ENCODE data around the gene LAMA2. TPM values are rescaled to one million over a fixed set of nuclear protein-coding genes. Genes with fewer than 3 reads are reported as not detected.

LAMA2 gene
- total RNA-seq, 1 experiment from 2014 or later: 8.2 TPM

DNA sequence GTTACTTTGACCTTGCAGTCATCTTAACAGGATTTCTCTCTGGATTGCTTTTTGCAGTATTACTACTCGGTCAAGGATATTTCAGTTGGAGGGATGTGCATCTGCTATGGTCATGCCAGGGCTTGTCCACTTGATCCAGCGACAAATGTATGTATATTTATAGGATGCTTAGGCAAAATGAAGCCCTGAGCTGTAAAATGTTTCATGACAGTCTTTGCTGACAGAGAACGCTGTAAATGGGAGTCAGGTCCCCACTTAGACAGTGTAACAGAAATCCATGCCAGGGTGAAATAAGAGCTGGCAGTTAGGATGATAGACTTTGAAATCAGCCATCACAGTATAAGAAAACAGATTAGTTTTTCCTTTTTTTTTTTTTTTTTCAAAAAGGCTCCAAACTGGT is 264.0 kb downstream of the LAMA2 start (continued):
- TF ChIP-seq ZNF274 (IDR thresholded peaks at IDR 0.05; ENCODE audit: low read depth, low read length) (no peak), ZFX (IDR thresholded peaks at IDR 0.05) (no peak), POLR2A (IDR thresholded peaks at IDR 0.05; ENCODE audit: borderline replicate concordance, extremely low read depth, insufficient read depth, insufficient read length) (no peak), RAD21 (IDR thresholded peaks at IDR 0.05; ENCODE audit: low read depth) (no peak), SRF (IDR thresholded peaks at IDR 0.05; ENCODE audit: low read depth) (no peak)

DNA sequence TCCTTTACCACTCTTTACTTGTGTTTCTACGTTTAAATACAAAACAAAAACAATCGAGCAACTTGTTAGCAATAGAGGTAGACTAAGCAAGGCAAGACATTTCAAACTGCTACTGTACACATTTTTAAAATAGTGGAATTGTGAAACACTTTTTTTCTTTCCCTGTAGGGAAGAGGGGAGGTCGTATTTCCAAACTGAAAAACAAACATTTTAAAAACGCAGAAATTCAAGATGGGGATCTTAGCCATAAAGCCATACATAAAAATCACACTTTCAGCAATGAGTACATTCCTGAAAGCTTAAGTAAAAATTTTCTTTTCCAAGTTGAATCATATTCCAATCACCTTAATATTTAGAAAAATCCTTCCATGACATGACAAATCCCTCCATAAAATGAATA is 267.6 kb downstream of the LAMA2 start:
- Histone ChIP-seq H3K36me3 (ENCODE audit: control insufficient read depth in 1 of 2, insufficient read depth in 2 of 2, low read length in 2 of 2) (no peaks in the 10 kb centered on the region), H3K79me2 (ENCODE audit: insufficient read depth, low read length) (no peaks in the 10 kb centered on the region), H3K4me3 (replicated peaks in 1 of 2; ENCODE audit: low read depth in 1 of 2, low read length in 2 of 2) (no peak overlapping the region), H3K9ac (ENCODE audit: low read length) (no peak overlapping the region), H3K4me2 (ENCODE audit: low read length) (no peak overlapping the region), H3K4me1 (ENCODE audit: control insufficient read depth in 1 of 2, insufficient read depth in 2 of 2, low read length in 2 of 2) (no peaks in the 10 kb centered on the region), H3K9me3 (ENCODE audit: control insufficient read depth in 1 of 2, insufficient read depth in 1 of 2, low read depth in 1 of 2, low read length in 2 of 2) (no peaks in the 10 kb centered on the region), H4K20me1 (ENCODE audit: insufficient read depth) (no peaks in the 10 kb centered on the region), H3K27ac (ENCODE audit: low read depth, low read length) (no peak overlapping the region), H3K27me3 (ENCODE audit: insufficient read depth, low read length) (no peaks in the 10 kb centered on the region), H3K9me2 (ENCODE audit: insufficient read depth) (no peaks in the 10 kb centered on the region), H2AFZ (ENCODE audit: low read depth, low read length, poor library complexity, severe bottlenecking) (no peak overlapping the region)
- ChIA-PET CTCF (no interaction called here), RAD21 (ENCODE audit: low non-redundant PET in 1 of 2, low total read pairs in 2 of 2, uncharacterized antibody in 2 of 2, unreplicated experiment in 2 of 2) (no interaction called here), POLR2A (no interaction called here)
- intact Hi-C loops (cut with micrococcal nuclease): no loop called here
- no peak for ATAC-seq
- DNase-seq (ENCODE audit: low read depth, low spot score): no peak
- BruUV-seq (replicated peaks): no TSS peak
- TF ChIP-seq, protein P1, sequence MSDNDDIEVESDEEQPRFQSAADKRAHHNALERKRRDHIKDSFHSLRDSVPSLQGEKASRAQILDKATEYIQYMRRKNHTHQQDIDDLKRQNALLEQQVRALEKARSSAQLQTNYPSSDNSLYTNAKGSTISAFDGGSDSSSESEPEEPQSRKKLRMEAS (IDR thresholded peaks at IDR 0.05): no peak
- TF ChIP-seq JUND (IDR thresholded peaks at IDR 0.05): no peak
- TF ChIP-seq FOSL1 (IDR thresholded peaks at IDR 0.05; ENCODE audit: low read depth): no peak
- TF ChIP-seq SIN3A (IDR thresholded peaks at IDR 0.05; ENCODE audit: low read depth): no peak
- TF ChIP-seq EGR1 (IDR thresholded peaks at IDR 0.05; ENCODE audit: low read depth): no peak
- no peak for TF ChIP-seq CTCF (IDR thresholded peaks at IDR 0.05 in 2 of 3, conservative IDR thresholded peaks at IDR 0.05 in 1 of 3; ENCODE audit: borderline replicate concordance in 1 of 3, insufficient read depth in 1 of 3, low read depth in 2 of 3, low read length in 2 of 3)
- TF ChIP-seq SRF (IDR thresholded peaks at IDR 0.05; ENCODE audit: low read depth): no peak
